LNCAP (cell line): ENCODE data around the gene FOXA1.
A peak's percentile ranks its signal among the peaks of the same experiment; 100 is the strongest.

Source experiments
- CTCF ChIP-seq: fragments of 450-650 bp; IDR thresholded peaks from 2 replicates; pipeline ENCODE4 v1.5.1; 2017; ENCODE audit warnings: mild to moderate bottlenecking

The FOXA1 gene

DNA sequence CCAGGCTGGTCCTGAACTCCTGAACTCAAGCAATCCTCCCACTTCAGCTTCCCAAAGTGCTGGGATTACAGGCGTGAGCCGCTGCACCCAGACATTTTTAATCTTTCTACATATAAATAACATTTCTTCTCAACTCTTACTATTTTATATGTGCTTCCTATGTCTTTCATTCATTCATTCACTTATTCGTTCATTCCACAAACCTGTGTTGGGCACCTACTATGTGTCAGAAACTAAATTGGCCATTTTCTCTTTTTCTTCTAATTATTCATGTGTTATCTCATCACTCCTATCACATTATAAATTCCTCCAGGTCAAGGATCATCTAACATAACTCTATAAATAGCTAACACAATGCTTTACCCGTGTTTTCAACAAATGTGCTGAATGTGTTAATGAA, 23.7 kb downstream of the FOXA1 start:
- no peak for TF ChIP-seq CTCF

GRCh38 chr14:37569729-37570128, 25.3 kb downstream of the FOXA1 start:
- no peak for TF ChIP-seq CTCF

GRCh38 chr14:37566811-37567371, 28.2 kb downstream of the FOXA1 start:
- TF ChIP-seq CTCF: no peak

- TF ChIP-seq CTCF: peak; percentile 37; the same call in 1 of the 2 replicates
These were observed 29.5 kb downstream of the FOXA1 start for GRCh38 chr14:37565550-37565949.

DNA sequence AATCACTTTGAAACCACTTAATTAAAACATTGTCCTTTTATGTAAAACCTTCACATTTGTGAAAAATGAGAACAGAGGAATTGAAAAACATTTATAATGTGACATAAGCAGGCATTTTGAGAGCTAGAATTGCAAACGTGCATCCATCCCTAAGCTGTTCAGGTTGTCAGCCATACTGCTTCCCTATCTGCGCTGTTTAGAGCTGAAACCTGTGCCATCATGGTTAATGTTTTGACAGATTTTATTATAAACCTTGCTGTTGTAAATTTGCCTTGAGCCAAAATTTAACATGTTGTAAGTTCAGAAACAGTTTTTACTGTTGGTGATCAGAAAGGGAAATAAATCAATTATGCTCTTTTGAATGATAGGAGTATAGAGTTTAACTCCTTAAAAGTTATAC, 31.9 kb downstream of the FOXA1 start:
- no peak for TF ChIP-seq CTCF

DNA sequence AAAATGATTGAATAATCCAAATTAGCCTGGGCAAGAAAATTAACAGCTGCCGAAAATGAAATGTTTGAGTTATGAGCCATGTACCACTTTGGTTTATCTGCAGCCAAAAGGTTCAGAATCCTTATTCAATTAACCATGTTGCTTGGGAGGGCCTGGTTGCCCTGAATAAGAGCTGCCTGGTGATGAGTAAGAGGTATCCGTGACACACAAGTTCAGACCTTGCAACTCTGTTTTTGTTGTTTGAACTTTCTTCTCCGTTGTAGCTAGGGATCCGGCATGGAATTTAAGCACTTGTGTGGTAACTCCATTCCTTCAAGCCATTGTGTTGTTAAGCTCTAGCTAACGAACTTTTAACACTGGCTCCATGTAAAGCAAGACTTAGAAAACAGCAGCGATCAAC, 35.7 kb downstream of the FOXA1 start:
- TF ChIP-seq CTCF: no peak

GRCh38 chr14:37558740-37559139, 36.3 kb downstream of the FOXA1 start:
- no peak for TF ChIP-seq CTCF

GRCh38 chr14:37553935-37554550, 41.0 kb downstream of the FOXA1 start:
- no peak for TF ChIP-seq CTCF
